Caco-2 (cell line): Measurements from ENCODE around the gene ENOX1. TPM values are rescaled to one million over a fixed set of nuclear protein-coding genes. Genes with fewer than 3 reads are reported as not detected.

Experiments
- BruUV-seq: library from RNA; stranded (reverse); fragments of 400-500 nt; replicated peaks from 2 replicates; lab custom pipeline; 2021; lab: Mats Ljungman, UMichigan
- CTCF ChIA-PET: fragments of 300-600 bp; sonication (Branson Sonifier 250); formaldehyde crosslinking; loops from one replicate; lab custom pipeline; 2022; ENCODE audit warnings: antibody characterized with exemption; lab: Charles Lee
- POLR2A ChIA-PET: fragments of 300-600 bp; sonication (Branson Sonifier 250); formaldehyde crosslinking; loops from one replicate; lab custom pipeline; 2022; ENCODE audit warnings: antibody characterized with exemption; lab: Charles Lee
- DNase-seq, 2 experiments: peaks; one replicate each; pipeline versions ENCODE4 v3.0.0 to v3.0.0-alpha.2; 2020 to 2022
- H3K27me3 ChIP-seq: replicated peaks from 2 replicates; pipeline ENCODE4 v1.6.0; 2011; ENCODE audit warnings: low read length; ENCODE audit not compliant: control insufficient read depth, insufficient read depth
- H3K36me3 ChIP-seq: 2 replicates; pipeline ENCODE4 v1.5.1; 2011; ENCODE audit warnings: low read length; ENCODE audit not compliant: control insufficient read depth, insufficient read depth
- H3K4me1 ChIP-seq: fragments of 250-450 bp; sonication (Bioruptor Pico); 2 replicates; pipeline ENCODE4 v1.5.1; 2020; ENCODE audit warnings: mild to moderate bottlenecking
- H3K4me3 ChIP-seq: 2 replicates; pipeline ENCODE4 v1.5.1; 2011; ENCODE audit warnings: low read depth, mild to moderate bottlenecking, control low read depth, low read length
- H3K9me3 ChIP-seq: fragments of 250-450 bp; sonication (Bioruptor Pico); 2 replicates; pipeline ENCODE4 v1.5.1; 2020; ENCODE audit warnings: mild to moderate bottlenecking, moderate library complexity
- H3K27ac Mint-ChIP-seq: one replicate; pipeline ENCODE4 v1.8.0; 2022; ENCODE audit warnings: mixed read lengths; ENCODE audit not compliant: unreplicated experiment
- H3K27me3 Mint-ChIP-seq: one replicate; pipeline ENCODE4 v1.8.0; 2022; ENCODE audit warnings: mixed read lengths; ENCODE audit not compliant: insufficient read depth, unreplicated experiment
- H3K36me3 Mint-ChIP-seq: one replicate; pipeline ENCODE4 v1.8.0; 2022; ENCODE audit warnings: mild to moderate bottlenecking, mixed read lengths; ENCODE audit not compliant: insufficient read depth, unreplicated experiment
- H3K4me1 Mint-ChIP-seq: one replicate; pipeline ENCODE4 v1.8.0; 2022; ENCODE audit warnings: low read depth, mixed read lengths; ENCODE audit not compliant: unreplicated experiment
- H3K4me3 Mint-ChIP-seq: one replicate; pipeline ENCODE4 v1.8.0; 2022; ENCODE audit warnings: mild to moderate bottlenecking, moderate library complexity, mixed read lengths; ENCODE audit not compliant: unreplicated experiment
- H3K9me3 Mint-ChIP-seq: one replicate; pipeline ENCODE4 v1.8.0; 2022; ENCODE audit warnings: mixed read lengths; ENCODE audit not compliant: unreplicated experiment
- CTCF ChIP-seq, 2 experiments: fragments of 200-600 bp in 1 of 2; IDR thresholded peaks; 1 replicate in 1 of 2; 2 replicates in 1 of 2; pipeline versions ENCODE4 v1.5.1 to v1.8.0; 2011 to 2022; ENCODE audit warnings: antibody characterized with exemption in 1 of 2, control low read depth in 1 of 2, inconsistent platforms in 1 of 2, low read depth in 1 of 2, low read length in 1 of 2, mild to moderate bottlenecking in 1 of 2, moderate library complexity in 1 of 2; ENCODE audit not compliant: insufficient read depth in 1 of 2, severe bottlenecking in 1 of 2, unreplicated experiment in 1 of 2
- intact Hi-C: fragments of 100-400 bp; cut with micrococcal nuclease; formaldehyde crosslinking; loops from one replicate; pipeline ENCODE4 v1.10.0; 2022; ENCODE audit not compliant: unreplicated experiment
- total RNA-seq: library from RNA; stranded (reverse); gene quantifications from 2 replicates; pipeline ENCODE4 v1.2.3, GENCODE V29; 2022

Gene ENOX1
- total RNA-seq, 1 experiment from 2014 or later: 9.1 TPM

DNA sequence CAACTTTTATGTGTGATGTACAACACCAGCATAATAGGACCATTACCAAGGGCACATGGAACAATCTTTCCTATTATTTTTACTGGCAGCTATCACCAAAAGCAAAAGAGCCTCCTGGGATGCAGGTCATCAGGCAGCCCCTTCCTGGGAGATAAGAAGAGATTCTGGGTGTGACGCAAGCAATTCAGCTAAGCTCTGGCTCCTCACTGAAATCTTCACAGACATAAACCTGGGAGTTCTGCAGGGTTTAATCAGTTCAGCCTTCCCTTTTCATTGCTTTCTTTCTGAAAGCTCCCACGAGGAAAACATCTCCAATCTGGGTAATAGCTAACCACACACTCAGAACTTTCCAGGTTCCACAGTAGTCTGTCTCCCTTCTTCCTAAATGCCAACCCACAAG is 341.1 kb downstream of the ENOX1 start:
- Mint-ChIP-seq H3K36me3 (peaks cover 5% of the 10 kb centered on the region), H3K4me1 (peaks cover 9% of the 10 kb centered on the region), H3K27ac (no peak overlapping the region), H3K4me3 (no peak overlapping the region), H3K27me3 (no peaks in the 10 kb centered on the region), H3K9me3 (no peaks in the 10 kb centered on the region)
- Histone ChIP-seq H3K36me3 (no peaks in the 10 kb centered on the region), H3K4me3 (no peak overlapping the region), H3K27me3 (no peaks in the 10 kb centered on the region), H3K4me1 (no peaks in the 10 kb centered on the region), H3K9me3 (no peaks in the 10 kb centered on the region)
- no peak for DNase-seq
- no TSS peak for BruUV-seq
- TF ChIP-seq CTCF (IDR thresholded peaks at IDR 0.05; ENCODE audit: insufficient read depth in 1 of 2, low read depth in 1 of 2, low read length in 1 of 2, severe bottlenecking in 1 of 2, unreplicated experiment in 1 of 2): no peak
- intact Hi-C loops: no loop called here
- ChIA-PET POLR2A (no interaction called here), CTCF (no interaction called here)

DNA sequence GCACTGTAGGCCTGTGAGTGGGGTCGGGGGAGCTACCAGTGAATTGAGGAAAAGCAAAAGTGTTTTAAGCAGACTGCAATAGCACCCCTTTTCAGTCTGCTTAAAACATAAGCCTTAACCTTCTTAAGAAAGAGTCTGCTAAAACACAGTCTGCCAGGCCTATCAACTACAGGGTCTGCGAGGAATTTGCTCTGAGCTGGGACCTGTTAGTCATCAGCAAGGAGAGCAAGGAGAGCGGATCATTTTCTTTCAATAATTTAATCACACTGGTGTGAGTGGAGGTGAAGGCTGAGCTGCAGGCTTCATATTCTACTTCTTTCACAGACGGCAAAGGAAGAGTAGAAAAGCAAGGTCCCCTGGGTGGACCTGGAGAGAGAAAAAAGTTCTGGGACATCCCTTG is 342.7 kb downstream of the ENOX1 start:
- Histone ChIP-seq H3K36me3 (no peaks in the 10 kb centered on the region), H3K27me3 (no peaks in the 10 kb centered on the region), H3K4me1 (no peaks in the 10 kb centered on the region), H3K9me3 (no peaks in the 10 kb centered on the region), H3K4me3 (no peak overlapping the region)
- TF ChIP-seq CTCF (IDR thresholded peaks at IDR 0.05; ENCODE audit: insufficient read depth in 1 of 2, low read depth in 1 of 2, low read length in 1 of 2, severe bottlenecking in 1 of 2, unreplicated experiment in 1 of 2): no peak
- BruUV-seq: no TSS peak
- ChIA-PET POLR2A (no interaction called here), CTCF (no interaction called here)
- Mint-ChIP-seq H3K4me1 (peaks cover 9% of the 10 kb centered on the region), H3K27ac (no peak overlapping the region), H3K4me3 (no peak overlapping the region), H3K36me3 (peaks cover 5% of the 10 kb centered on the region), H3K9me3 (no peaks in the 10 kb centered on the region), H3K27me3 (no peaks in the 10 kb centered on the region)
- DNase-seq: no peak
- intact Hi-C loops: no loop called here

DNA sequence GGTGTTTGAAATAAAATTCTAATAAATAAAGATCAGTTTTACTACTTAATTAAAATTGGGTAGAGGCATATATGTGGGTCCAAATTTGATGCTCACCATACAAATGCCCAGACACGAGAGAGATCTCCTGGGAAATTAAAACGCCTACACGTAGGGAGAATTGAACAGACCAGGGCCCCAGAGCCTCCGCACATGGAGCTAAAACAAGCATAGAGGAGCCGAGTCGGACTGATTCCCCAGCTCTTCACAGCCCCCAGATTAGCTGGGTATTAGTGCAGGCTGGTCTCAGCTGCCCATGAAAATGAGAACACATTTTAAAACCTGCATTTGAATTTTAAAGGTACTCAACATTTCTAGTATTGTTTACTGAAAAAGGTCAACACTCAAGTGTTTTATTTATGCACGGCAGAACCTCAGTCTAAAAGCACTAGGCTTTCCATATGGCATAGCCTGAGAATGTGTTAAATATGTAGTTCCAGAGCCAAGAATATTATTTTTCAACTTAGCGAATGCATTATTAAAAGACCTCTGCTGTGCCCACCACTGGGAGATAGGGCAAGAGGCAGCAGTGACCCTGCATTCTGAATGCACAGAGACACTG is 344.8 kb downstream of the ENOX1 start:
- H3K36me3 ChIP-seq: no peaks in the 10 kb centered on the region
- no peaks in the 10 kb centered on the region for H3K4me1 ChIP-seq
- ChIA-PET CTCF (no interaction called here), POLR2A (no interaction called here)
- H3K27me3 ChIP-seq: no peaks in the 10 kb centered on the region
- BruUV-seq: no TSS peak
- peaks cover 9% of the 10 kb centered on the region for H3K4me1 Mint-ChIP-seq
- intact Hi-C loops: no loop called here
- H3K9me3 Mint-ChIP-seq: no peaks in the 10 kb centered on the region
- H3K4me3 ChIP-seq: no peak overlapping the region
- TF ChIP-seq CTCF (IDR thresholded peaks at IDR 0.05; ENCODE audit: insufficient read depth in 1 of 2, low read depth in 1 of 2, low read length in 1 of 2, severe bottlenecking in 1 of 2, unreplicated experiment in 1 of 2): no peak
- no peaks in the 10 kb centered on the region for H3K27me3 Mint-ChIP-seq
- peaks cover 5% of the 10 kb centered on the region for H3K36me3 Mint-ChIP-seq
- no peak overlapping the region for H3K27ac Mint-ChIP-seq
- no peak overlapping the region for H3K4me3 Mint-ChIP-seq
- no peak for DNase-seq
- H3K9me3 ChIP-seq: no peaks in the 10 kb centered on the region
